GM12878 (cell line): ENCODE results near the gene BBS9. TPM values are rescaled to one million over a fixed set of nuclear protein-coding genes. Genes with fewer than 3 reads are reported as not detected.

Experiments
- ATAC-seq: fragments of 200-7000 bp; cut with Tn5 transposase; 3 replicates; pipeline ENCODE4 v1.9.1; 2020; ENCODE audit warnings: mild to moderate bottlenecking, moderate library complexity
- BruUV-seq: library from RNA; stranded (reverse); fragments of 400-500 nt; replicated peaks from 2 replicates; lab custom pipeline; 2021; lab: Mats Ljungman, UMichigan
- CTCF ChIA-PET: fragments of 300-600 bp; sonication (Branson Sonifier 250); formaldehyde crosslinking; extraction: SDS; loops from one replicate; lab custom pipeline; 2021; ENCODE audit warnings: inconsistent platforms; lab: Yijun Ruan, JAX
- POLR2A ChIA-PET: fragments of 350-600 bp; formaldehyde crosslinking; extraction: SDS; loops from one replicate; lab custom pipeline; 2021; ENCODE audit warnings: inconsistent platforms; lab: Charles Lee
- RAD21 ChIA-PET: fragments of 300-600 bp; sonication (Branson Sonifier 250); formaldehyde crosslinking; loops from one replicate; lab custom pipeline; 2023; ENCODE audit warnings: antibody characterized with exemption; ENCODE audit not compliant: unreplicated experiment; lab: Charles Lee
- SMC1A ChIA-PET: fragments of 300-600 bp; sonication (Branson Sonifier 250); formaldehyde crosslinking; loops from one replicate; lab custom pipeline; 2023; ENCODE audit not compliant: unreplicated experiment, uncharacterized antibody; lab: Charles Lee
- DNase-seq: peaks from one replicate; pipeline ENCODE4 v3.0.0-alpha.2; 2011; ENCODE audit warnings: low read depth, low spot score
- FAIRE-seq: peaks from 3 replicates; lab custom pipeline; 2011; peaks lifted over from hg19 to GRCh38; lab: Jason Lieb, UNC
- H2AFZ ChIP-seq: 2 replicates; pipeline ENCODE4 v1.6.0; 2011; ENCODE audit warnings: low read depth, low read length, control low read depth; ENCODE audit not compliant: control insufficient read depth
- H3K27ac ChIP-seq: 2 replicates; pipeline ENCODE4 v1.5.1; 2011; ENCODE audit warnings: control low read depth; ENCODE audit not compliant: control insufficient read depth, insufficient read depth
- H3K27me3 ChIP-seq, 2 experiments: replicated peaks in 1 of 2; 2 replicates each; pipeline versions ENCODE4 v1.6.0 to v1.6.1; 2011; ENCODE audit warnings: low read length in 1 of 2; ENCODE audit not compliant: control insufficient read depth in 2 of 2, insufficient read depth in 2 of 2
- H3K36me3 ChIP-seq, 2 experiments: 2 replicates each; pipeline ENCODE4 v1.5.1; 2011; ENCODE audit warnings: low read length in 1 of 2; ENCODE audit not compliant: control insufficient read depth in 2 of 2, insufficient read depth in 2 of 2
- H3K4me1 ChIP-seq: 2 replicates; pipeline ENCODE4 v1.6.1; 2011; ENCODE audit warnings: mild to moderate bottlenecking, low read length, moderate library complexity, mixed read lengths; ENCODE audit not compliant: control insufficient read depth, insufficient read depth
- H3K4me2 ChIP-seq: 2 replicates; pipeline ENCODE4 v1.6.0; 2011; ENCODE audit warnings: control low read depth; ENCODE audit not compliant: control insufficient read depth, insufficient read depth
- H3K4me3 ChIP-seq: fragments of 200-600 bp; sonication (generic); 2 replicates; pipeline ENCODE4 v1.5.1; 2016
- H3K79me2 ChIP-seq: 2 replicates; pipeline ENCODE4 v1.6.0; 2011; ENCODE audit warnings: low read length; ENCODE audit not compliant: control insufficient read depth, insufficient read depth
- H3K9ac ChIP-seq: 2 replicates; pipeline ENCODE4 v1.8.0; 2011; ENCODE audit warnings: low read length, control low read depth, mixed read lengths; ENCODE audit not compliant: control insufficient read depth, insufficient read depth
- H3K9me3 ChIP-seq: replicated peaks from 3 replicates; pipeline ENCODE4 v1.5.1; 2011; ENCODE audit warnings: mild to moderate bottlenecking, low read length; ENCODE audit not compliant: control insufficient read depth, insufficient read depth
- H4K20me1 ChIP-seq: 2 replicates; pipeline ENCODE4 v1.6.0; 2011; ENCODE audit not compliant: control insufficient read depth, insufficient read depth
- BCLAF1 ChIP-seq: fragments of 450-650 bp; IDR thresholded peaks from 2 replicates; pipeline ENCODE4 v1.6.1; 2017; ENCODE audit warnings: antibody characterized with exemption, mild to moderate bottlenecking, moderate library complexity
- CHD1 ChIP-seq: IDR thresholded peaks from 2 replicates; pipeline ENCODE4 v1.6.1; 2012; ENCODE audit warnings: low read depth, low read length, improper control_type of control experiment
- E2F8 ChIP-seq: fragments of 450-650 bp; IDR thresholded peaks from 2 replicates; pipeline ENCODE4 v1.6.1; 2018; ENCODE audit warnings: mild to moderate bottlenecking, low read depth, moderate library complexity; ENCODE audit not compliant: partially characterized antibody
- EED ChIP-seq: sonication (generic); IDR thresholded peaks from 2 replicates; pipeline ENCODE4 v1.6.1; 2016; ENCODE audit warnings: antibody characterized with exemption, low read depth
- HDAC2 ChIP-seq: fragments of 200-600 bp; sonication (generic); IDR thresholded peaks from 2 replicates; pipeline ENCODE4 v1.6.1; 2017
- IRF4 ChIP-seq: IDR thresholded peaks from 2 replicates; pipeline ENCODE4 v1.6.1; 2011; ENCODE audit warnings: low read depth, low read length
- MAX ChIP-seq: IDR thresholded peaks from 2 replicates; pipeline ENCODE4 v1.6.1; 2012; ENCODE audit warnings: low read depth, low read length, improper control_type of control experiment
- POLR2A ChIP-seq: IDR thresholded peaks from 2 replicates; pipeline ENCODE4 v1.6.1; 2011; ENCODE audit warnings: low read depth, mild to moderate bottlenecking, low read length
- STAT1 ChIP-seq: fragments of 450-650 bp; conservative IDR thresholded peaks from 2 replicates; pipeline ENCODE4 v1.6.1; 2014; ENCODE audit warnings: antibody characterized with exemption, mild to moderate bottlenecking
- STAT3 ChIP-seq: IDR thresholded peaks from 2 replicates; pipeline ENCODE4 v1.6.1; 2011; ENCODE audit warnings: low read depth, low read length, improper control_type of control experiment
- SUPT20H ChIP-seq: IDR thresholded peaks from 2 replicates; pipeline ENCODE4 v1.6.1; 2011; ENCODE audit warnings: low read depth, mild to moderate bottlenecking, low read length, moderate library complexity, borderline replicate concordance; ENCODE audit not compliant: control insufficient read depth
- TARDBP ChIP-seq: IDR thresholded peaks from 2 replicates; pipeline ENCODE4 v1.6.1; 2016; ENCODE audit warnings: borderline replicate concordance
- TBL1XR1 ChIP-seq: IDR thresholded peaks from 2 replicates; pipeline ENCODE4 v1.6.1; 2012; ENCODE audit warnings: low read depth, low read length, improper control_type of control experiment
- WRNIP1 ChIP-seq: IDR thresholded peaks from 2 replicates; pipeline ENCODE4 v1.6.1; 2011; ENCODE audit warnings: low read depth, low read length, improper control_type of control experiment, borderline replicate concordance
- ZNF384 ChIP-seq: IDR thresholded peaks from 2 replicates; pipeline ENCODE4 v1.6.1; 2012; ENCODE audit warnings: low read depth, mild to moderate bottlenecking, low read length, improper control_type of control experiment, borderline replicate concordance
- ZNF687 ChIP-seq: fragments of 450-650 bp; IDR thresholded peaks from 2 replicates; pipeline ENCODE4 v1.6.1; 2017; ENCODE audit warnings: mild to moderate bottlenecking, moderate library complexity
- WGBS: methylation state at CpG from one replicate; pipeline ENCODE4 v1.1.6; 2016; ENCODE audit warnings: low lambda C conversion rate; ENCODE audit not compliant: insufficient replicate concordance, insufficient coverage; ENCODE audit errors: missing lambda C conversion rate; 5-methylcytosine and 5-hydroxymethylcytosine counted together
- in situ Hi-C: fragments of 300-500 bp; cut with MboI; formaldehyde crosslinking; loops from 9 replicates; pipeline ENCODE4 v1.14.3; 2018; ENCODE audit warnings: mixed read lengths
- intact Hi-C: fragments of 100-400 bp; cut with micrococcal nuclease; formaldehyde crosslinking; loops from one replicate; pipeline ENCODE4 v1.14.2; 2022; ENCODE audit not compliant: unreplicated experiment
- polyA plus RNA-seq, 11 experiments: library from polyadenylated mRNA; depleted of rRNA in 4 of 11; unstranded in 6 of 11; stranded (reverse) in 5 of 11; fragments of >200 nt; fragmentation: Nextera tagmentation in 4 of 11; fragmentation: Illumina TruSeq in 1 of 11; extraction: Ambion mirVana in 4 of 11; extraction: Trizol in 1 of 11; gene quantifications; 1 replicate in 1 of 11; 2 replicates in 10 of 11; pipeline versions ENCODE4 v1.2.1 to v1.2.3, GENCODE V29; 2011 to 2016; ENCODE audit warnings: inconsistent platforms in 2 of 11, missing spikeins in 2 of 11, low read depth in 1 of 11
- total RNA-seq, 4 experiments: library from RNA; depleted of rRNA in 3 of 4; stranded (reverse); fragments of >200 nt in 3 of 4; fragmentation: Illumina TruSeq in 1 of 4; extraction: Trizol in 1 of 4; gene quantifications; 2 replicates each; pipeline versions ENCODE4 v1.2.1 to v1.2.3, GENCODE V29; 2013 to 2021

BBS9 gene
- total and polyA plus RNA-seq, 10 of the 15 experiments (the other 5 are each of a cell fraction or from before 2014, with no cell fraction given), result 1.2 to 5.6 (median 2.3) TPM

- no peak for TF ChIP-seq WRNIP1
- no peak for TF ChIP-seq MAX
- TF ChIP-seq ZNF687, result no peak
- TF ChIP-seq STAT1, result no peak
- TF ChIP-seq, all 136 proteins: peak for 0
Measured at GRCh38 chr7:33604056-33604455, 474.7 kb downstream of the BBS9 start (continued).

- RAD21 ChIA-PET, result no interaction called here
- FAIRE-seq, result no peak
- Histone ChIP-seq H3K36me3 (no peaks in the 10 kb centered on the region), H3K27me3 (no peaks in the 10 kb centered on the region), H3K27ac (no peak overlapping the region), H3K9ac (no peak overlapping the region), H3K9me3 (no peaks in the 10 kb centered on the region), H3K4me1 (no peaks in the 10 kb centered on the region), H2AFZ (no peak overlapping the region), H4K20me1 (no peaks in the 10 kb centered on the region), H3K4me3 (no peak overlapping the region), H3K79me2 (no peaks in the 10 kb centered on the region), H3K4me2 (no peak overlapping the region)
- in situ Hi-C loops, result no loop called here
- no peak for ATAC-seq
- 55% methylated on average over 3 of the region's 3 CpGs for WGBS
- intact Hi-C loops, result no loop called here
- POLR2A ChIA-PET, result no interaction called here
- CTCF ChIA-PET, result no interaction called here
- SMC1A ChIA-PET, result no interaction called here
- no peak for DNase-seq
- no TSS peak for BruUV-seq
- no peak for TF ChIP-seq ZNF384
- no peak for TF ChIP-seq POLR2A
- TF ChIP-seq EED, result no peak
- TF ChIP-seq IRF4, result no peak
- no peak for TF ChIP-seq TBL1XR1
- no peak for TF ChIP-seq CHD1
- TF ChIP-seq SUPT20H, result no peak
- TF ChIP-seq STAT3, result no peak
- no peak for TF ChIP-seq BCLAF1
- TF ChIP-seq TARDBP, result no peak
- no peak for TF ChIP-seq E2F8
- no peak for TF ChIP-seq HDAC2
Measured at GRCh38 chr7:33610918-33611317, 481.6 kb downstream of the BBS9 start.
